NCI-H146 (cell line): ENCODE results near the gene UBE2L5.
"Not testable (repeated sequence)": the region's sequence is repeated elsewhere in the genome, so short reads cannot be mapped to it uniquely, and the experiment has no call there.

Experiments used
- DNase-seq: peaks from one replicate; lab custom pipeline; 2025; lab: John Stamatoyannopoulos, UW

The UBE2L5 gene

DNA sequence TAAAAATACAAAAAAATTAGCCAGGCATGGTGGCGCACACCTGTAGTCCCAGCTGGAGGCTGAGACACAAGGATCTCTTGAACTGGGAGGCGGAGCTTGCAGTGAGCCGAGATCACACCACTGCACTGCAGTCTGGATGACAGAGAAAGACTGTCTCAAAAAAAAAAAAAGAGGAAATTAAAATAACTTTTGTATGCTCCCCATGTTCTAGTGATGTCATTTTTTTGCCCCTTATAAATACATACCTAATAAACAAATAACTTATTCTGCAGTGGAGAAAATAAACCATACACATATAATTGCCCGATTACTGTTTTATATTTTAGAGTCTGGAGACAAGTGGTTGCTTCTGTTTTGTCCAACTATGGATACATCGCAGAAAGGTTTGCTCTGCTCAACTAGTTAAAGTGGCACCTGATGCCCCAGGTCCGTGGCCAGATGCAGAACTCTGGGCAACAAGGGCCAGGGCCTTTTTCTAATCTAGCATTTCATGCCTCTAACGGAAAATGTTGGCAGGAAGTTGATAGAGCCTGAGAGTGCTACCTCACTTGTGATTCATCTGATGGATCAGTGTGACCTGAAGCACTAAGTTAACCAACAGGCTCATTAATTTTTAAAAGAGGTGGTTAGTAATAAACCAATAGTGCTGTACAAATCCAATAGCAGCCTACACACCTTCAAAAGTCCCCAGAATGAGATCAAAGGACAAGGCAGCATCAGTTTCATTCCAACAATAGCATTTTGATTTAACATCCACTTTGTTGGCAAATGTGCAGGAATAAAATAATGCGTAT is 18.8 kb downstream of the UBE2L5 start:
- no peak for DNase-seq

DNA sequence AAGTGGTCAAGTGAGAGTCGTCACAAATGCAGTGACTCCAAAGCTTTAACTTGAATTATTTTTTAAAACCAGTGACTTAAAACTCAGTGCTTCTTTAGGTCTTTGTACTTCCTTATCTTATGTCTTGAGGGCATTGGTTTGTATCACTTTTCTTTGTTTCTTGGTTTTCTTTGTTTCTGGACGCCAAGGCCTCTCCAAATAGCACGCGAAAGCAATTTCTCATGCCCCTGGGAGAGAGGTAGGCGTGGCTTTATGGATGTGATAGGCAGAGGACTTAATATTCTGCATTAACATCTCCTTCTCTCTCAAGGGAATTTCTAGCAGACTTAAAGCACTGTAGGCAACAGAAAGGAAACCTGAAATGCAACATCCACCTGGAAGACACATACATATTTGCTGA is 20.6 kb downstream of the UBE2L5 start:
- DNase-seq: no peak

DNA sequence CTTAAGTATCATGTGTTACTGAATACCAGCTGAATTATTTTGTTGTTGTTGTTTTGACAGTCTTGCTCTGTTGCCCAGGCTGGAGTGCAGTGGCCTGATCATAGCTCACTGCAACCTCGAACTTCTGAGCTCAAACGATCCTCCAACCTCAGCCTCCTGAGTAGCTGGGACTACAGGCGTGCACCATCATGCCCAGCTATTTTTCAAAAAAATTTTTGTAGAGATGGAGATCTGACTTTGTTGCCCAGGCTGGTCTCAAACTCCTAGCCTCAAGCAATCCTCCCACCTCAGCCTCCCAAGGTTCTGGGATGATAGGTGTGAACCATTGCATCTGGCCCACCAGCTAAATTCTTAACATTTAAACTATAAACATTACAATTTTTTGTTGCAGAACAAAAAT is 21.2 kb downstream of the UBE2L5 start:
- DNase-seq: not testable (repeated sequence)

DNA sequence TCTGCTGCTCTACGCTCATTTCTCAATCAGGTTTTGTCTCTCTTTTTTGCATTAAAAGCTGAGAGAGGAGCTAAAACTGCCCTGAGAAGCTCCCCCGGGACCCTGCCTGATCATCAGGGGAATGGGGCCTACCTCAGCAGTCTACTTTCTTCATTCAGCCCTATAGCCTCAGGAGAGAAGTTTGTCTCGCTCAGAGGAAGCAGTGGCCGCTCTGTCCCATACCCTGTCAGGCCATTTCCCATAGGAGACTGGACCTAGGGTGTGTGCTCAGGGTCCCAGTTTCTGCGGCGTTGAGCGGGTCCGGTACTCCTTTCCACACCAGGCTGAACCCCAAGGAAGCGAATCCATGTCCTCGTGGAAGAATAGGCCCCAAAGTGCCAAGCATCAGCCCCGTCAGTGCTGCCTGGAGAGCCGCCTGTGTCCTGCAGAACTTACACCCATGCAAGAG is 21.7 kb downstream of the UBE2L5 start:
- DNase-seq: no peak

DNA sequence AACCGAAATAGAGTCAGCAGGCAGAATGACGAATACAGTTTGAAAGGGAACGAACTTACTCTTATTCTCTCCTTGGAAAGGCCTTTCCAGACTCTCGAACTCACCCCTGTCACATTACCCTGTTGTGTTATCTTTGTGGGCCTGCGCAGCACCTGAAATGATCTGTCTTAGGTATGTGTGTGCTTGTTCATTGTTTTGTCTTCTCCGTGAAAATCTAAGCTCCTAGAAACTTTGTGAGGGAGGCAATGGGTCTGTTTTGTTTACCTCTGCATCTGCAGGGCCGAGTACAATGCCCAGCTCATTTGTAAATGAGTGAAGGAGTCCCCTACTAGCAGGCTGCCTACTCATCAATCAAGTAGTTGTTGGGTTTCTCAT is 23.8 kb downstream of the UBE2L5 start:
- DNase-seq: no peak

DNA sequence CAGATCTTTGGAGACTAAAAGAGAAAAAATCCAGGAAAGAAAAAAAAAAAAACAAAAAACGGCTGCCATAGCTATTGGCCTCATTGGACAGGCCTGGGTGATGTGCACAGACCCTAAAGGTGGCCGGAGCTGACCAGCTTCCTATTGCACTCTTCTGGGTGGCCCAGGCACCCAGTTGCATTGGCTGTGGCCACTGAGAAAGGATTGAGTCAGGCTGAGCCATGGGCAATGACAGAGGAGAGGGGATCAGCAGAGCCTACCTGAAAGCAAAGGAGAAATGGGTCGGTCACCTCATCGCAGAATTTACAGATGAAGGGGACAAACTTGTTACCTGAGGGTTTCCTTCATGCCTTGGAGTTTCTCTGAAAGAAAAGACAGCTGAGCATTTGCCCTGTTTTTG is 26.1 kb downstream of the UBE2L5 start:
- no peak for DNase-seq

DNA sequence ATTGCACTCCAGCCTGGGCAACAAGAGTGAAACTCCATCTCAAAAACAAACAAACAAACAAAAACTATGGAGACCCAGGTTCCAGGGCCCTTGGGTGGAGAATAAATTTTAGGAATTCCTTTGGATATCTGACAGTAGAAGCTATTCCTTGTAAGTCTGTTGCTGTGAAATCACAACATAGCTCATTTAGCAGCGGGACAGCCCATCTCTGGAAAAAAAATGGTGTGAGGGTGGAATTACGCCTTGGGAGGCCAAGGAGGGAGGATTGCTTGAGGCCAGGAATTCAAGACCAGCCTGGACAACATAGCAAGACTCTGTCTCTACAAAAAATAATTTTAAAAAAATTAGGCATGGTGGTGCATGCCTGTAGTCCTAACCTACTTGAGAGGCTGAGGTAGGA is 27.8 kb downstream of the UBE2L5 start:
- no peak for DNase-seq

DNA sequence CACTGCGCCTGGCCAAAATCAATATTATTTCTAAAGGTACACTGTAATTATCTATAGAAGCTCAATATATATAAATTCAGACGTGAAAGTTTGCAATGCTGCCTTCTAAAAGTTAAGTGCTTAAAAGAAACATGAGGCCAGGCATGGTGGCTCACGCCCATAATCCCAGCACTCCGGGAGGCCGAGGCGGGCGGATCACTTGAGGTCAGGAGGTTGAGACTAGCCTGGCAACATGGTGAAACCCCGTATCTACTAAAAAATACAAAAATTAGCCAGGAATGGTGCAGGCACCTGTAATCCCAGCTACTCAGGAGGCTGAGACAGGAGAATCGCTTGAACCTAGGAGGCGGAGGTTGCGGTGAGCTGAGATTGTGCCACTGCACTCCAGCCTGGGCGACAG is 29.2 kb downstream of the UBE2L5 start:
- DNase-seq: not testable (repeated sequence)

DNA sequence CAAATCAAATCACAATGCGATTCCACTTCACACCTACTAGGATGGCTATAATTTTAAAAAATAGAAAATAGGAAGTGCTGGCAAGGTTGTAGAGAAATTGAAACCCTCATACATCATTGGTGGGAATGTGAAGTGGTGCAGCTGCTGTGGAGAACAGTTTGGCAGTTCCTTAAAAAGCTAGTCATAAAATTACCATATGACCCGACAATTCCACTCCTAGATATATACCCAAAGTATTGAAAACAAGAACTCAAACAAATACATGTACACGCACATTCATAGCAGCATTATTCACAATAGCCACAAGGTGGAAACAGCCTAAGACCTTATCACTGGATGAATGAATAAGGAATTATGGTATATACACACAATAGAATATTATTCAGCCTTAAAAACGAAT is 31.4 kb downstream of the UBE2L5 start:
- DNase-seq: no peak

DNA sequence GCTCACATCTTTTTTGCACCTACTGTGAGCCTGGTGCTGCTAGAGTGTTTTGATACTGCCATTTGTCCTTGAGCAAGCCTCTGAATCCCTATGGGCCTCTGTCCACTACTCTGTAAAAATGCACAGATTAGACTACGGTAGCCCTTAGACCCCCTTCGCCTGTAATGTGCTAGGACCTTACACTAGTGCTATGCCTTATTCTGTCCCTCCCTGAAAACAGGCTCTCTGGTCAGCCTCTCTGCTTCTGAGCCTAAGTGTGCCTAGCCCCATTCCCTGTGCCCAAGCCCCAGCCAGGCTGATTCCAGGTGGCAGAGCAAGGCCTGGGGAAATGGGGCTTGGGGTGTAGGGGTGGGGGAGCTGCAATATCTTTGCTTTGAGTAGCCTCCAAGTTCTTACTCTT is 32.7 kb downstream of the UBE2L5 start:
- no peak for DNase-seq

DNA sequence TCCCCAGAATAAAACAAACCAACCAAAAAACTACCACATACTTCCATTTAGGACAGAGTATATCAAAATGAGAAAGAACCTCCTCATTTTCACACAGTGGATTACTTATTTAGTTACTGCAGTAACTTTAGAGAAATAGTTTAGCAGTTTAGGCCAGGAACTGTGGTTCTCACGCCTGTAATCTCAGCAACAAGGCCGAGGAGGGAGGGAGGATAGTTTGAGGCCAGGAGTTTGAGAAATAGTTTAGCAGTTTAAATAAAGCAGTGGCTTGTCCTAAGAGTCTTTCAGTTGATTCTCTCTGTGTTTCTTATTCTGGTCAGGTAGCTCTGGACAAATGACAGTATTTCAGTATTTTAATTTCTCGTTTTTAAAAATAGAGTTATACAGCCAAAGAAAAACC is 34.0 kb downstream of the UBE2L5 start:
- no peak for DNase-seq

DNA sequence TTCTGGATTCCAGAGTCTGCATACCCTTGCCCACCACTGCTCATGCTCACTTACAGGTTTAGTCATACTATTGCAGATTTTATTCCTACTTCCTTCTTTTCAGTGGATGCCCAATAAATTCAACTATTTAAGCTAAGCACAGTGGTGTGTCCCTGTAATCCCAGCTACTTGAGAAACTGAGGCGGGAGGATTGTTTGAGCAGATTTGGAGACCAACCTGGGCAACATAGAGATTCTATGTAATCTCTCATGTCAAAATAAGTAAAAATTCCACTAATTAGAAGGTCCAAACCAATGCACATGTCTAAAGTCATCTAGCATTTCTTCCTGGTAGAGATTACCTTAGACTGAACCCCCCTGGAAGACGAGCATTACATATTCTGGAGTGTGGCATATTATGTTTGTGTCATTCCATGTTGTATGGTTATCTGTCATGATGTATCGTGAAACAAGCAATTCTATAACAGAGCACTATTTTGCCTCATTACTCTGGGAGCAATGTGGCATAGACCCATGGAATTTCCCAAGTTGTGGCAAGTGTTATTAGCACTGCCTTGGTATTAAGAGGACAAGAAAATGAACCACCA is 35.1 kb downstream of the UBE2L5 start:
- no peak for DNase-seq

DNA sequence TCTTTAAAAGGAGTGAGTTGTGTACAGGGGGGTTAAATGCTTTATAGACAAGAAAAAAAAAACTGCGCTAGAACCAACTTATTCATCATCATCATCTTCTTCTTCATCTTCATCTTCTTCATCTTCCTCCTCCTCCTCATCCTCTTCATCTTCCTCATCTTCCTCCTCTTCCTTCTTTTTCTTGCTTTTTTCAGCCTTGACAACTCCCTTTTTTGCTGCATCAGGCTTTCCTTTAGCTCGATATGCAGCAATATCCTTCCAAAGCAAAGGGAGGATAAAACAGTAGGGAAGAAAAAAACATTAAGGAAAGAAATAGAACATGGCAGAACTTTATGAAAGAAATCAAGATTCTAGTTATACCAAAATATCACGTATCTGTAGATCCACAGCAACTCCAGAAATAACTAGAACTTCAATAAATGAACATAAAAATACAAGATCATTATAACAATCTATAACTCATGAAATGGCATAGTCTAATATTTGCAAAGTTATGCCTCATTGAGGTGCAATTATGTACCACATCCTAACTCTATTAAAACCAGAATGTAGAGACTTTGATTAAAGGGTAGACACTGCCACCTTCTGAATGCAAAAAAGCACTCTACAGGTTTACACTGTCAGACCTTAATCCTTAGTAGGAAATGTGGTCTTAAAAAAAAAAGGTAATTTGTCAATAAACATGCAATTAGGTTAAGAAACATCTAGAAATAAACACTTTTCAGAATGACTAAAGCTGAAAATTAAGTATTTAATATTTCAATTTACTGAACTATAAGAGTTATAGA is 39.2 kb downstream of the UBE2L5 start:
- DNase-seq: not testable (repeated sequence)

DNA sequence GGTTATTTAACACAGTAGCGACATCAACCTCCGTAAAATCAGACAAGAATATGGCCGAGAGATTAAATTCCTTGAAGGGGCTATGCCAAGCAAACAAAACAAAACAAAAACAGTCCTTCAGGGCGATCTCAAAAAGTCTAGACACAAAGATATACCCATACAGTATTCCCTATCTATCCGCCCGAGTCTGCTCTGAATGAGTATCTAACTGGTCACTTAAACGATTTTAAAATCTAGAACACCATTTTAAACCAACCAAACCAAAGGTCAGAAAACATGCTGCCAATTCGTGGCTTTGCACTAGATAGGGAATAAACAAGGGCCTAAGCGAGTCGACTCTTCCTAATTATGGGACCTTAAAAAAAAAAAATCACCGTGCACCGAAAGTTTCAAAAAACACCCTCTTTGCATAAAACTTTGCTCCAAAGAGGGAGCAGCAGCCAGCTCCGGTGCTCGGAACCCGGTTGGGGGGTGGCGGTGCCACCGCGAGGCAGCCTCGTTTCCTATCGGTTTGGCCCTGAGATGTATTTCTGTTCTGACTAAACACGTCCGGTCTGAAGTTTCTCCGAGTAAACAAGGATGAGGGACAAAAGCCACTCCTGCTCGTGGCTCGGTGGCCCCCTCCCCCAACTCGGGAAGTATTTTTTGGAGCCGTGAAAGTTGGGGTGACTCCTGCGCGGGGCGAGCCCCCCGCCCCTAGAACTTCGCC is 41.6 kb downstream of the UBE2L5 start:
- peak; percentile 63 for DNase-seq

DNA sequence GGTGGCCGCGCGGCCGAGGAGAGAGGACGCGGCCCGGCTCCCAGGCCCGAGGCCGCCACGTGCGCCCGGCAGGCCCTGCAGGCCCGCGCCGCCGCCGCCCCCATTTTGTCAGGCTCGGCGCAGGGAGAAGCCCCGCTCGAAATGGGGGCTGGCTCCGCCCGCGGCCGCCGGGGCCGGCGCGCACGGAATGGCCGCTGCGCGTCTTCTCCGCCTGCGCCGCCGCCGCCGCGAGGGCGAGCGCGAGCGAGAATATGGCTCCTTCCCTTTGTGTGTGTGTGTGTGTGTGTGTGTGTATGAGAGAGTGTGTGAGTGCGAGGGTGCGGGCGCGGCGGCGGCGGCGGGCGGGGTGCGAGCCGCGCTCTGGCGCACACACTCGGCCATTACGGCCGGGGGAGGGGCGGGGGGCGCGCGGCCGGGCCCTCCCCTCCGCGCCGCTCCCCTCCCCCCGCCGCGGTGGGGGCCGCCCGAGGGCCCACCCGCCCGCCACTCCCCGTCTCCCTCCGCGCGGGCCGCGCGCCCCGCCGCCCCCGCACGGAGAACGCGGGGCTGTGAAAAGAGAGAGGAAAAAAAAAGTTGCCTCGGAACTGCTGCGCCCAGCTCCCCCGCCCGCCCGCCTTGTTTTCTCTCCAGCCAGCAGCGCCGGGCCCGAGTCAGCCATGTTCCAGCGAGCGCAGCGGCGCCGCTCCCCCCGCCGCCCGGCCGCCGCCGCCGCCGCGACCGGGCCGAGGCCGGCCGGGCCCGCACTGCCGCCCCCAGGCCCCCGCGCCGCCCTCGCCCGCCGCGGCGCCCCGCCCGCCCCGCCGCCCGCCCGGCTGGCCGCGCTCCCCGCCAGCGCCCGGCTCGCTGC is 42.4 kb downstream of the UBE2L5 start:
- peak; percentile 84 for DNase-seq

DNA sequence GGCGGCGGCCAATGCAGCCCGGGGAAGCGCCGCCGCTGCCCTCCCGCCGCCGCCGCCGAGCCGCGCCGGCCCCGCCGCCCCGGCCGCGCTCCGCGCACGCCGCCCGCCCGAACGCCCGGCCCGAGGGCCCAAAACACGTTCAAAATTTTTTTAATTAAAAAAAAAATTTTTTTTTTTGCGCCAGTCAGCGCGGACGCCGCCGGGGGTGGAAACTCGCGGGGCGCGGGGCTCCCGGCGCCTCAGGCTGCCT is 43.0 kb downstream of the UBE2L5 start:
- no peak for DNase-seq

DNA sequence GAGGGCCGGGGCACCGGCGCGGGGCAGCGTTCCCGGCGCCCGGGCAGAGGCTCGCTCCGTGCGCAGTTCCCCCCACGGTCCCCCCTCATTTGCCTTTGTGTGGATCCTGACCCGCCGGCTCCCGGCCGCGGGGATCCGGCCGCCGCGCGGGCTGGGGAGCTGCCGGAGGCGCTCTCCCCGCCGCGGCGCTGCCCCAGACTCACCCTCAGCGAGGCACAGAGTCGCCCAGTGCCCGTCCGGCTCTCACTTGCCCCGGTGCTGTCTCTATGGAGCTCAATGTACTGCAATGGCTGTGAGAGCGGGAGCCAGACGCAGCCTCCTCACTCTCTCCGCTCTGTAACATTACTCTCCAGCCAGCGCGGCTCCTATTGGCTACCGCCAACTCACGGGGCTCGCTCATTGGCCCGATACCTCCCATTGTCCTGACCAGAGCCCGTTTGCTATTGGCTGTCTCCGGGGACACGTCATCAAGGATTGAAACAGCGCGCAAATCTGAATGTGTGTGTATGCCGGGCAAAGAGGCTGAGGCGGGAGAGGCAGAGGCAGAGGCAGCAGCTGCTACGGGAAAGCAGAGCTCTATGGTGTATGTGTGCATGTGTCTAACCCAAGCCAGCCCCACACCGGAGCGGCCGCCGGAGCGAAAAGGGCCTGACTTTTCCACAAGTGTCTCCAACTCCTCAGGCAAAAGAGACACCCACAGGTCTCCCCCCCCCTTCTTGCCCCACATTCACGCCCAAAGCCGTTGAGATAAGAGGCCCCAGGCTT is 43.5 kb downstream of the UBE2L5 start, which contains the start of gene HMGB1:
TSS of gene HMGB1 (minus strand) at position 344 of the 765 bp plus-strand sequence. CDS start 2,256 bp downstream, outside the sequence.
- peak; percentile 99 for DNase-seq

DNA sequence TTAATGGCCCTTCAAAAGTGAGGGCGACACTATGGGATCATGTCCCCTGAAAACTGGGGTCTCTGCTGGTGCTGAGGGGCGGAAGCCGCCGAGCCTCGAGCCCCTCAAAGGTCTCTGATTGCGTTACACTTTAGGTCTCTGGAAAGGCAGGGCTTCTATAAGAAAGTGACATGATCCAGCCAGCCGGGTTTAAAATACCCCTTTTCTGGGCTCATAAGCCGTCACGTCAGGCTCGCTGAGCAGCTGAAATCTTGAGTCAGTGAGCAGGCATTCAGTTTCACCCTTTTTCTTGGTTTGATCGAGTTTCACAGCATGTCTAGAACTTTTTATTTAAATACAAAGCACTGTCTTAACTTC is 44.0 kb downstream of the UBE2L5 start:
- peak; percentile 27 for DNase-seq

DNA sequence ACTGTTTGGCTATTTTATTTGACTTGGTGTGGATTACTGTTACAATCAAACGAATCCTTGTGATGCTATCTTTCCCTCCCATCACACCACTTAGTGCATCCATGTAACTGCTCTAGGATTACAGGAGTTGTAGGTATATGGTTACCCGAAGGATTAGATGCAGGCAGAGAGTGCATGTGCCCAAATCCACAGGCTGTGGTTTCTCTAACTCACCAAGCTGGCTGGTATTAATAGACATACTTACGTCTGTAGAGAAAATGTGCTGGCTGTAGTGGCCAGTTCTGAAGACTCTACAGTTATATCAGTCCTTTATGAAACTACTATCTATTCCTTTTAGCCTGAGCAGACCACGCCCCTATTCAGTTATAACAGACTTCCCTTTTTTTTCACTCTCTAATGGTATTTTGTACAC is 44.6 kb downstream of the UBE2L5 start:
- DNase-seq: no peak

DNA sequence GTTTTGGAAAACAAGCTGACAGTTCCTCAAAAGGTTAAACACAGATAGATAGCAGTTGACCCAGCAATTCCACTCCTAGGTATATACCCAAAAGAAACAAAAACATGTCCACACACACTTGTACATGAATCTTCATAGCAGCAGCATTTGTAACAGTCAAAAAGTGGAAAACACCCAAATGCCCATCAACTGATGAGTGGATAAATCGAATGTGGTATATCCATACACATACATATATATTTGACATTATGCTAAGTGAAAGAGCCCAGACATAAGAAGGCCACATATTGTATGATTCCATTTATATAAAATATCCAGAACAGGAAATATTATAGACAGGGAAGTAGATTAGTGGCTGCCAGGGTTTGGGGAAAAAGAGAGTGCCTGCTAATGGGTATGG is 51.4 kb downstream of the UBE2L5 start:
- DNase-seq: no peak
